Left cardiac atrium (tissue), 4 donors: ENCODE measurements around the gene PCGF5. TPM values are rescaled to one million over a fixed set of nuclear protein-coding genes. Genes with fewer than 3 reads are reported as not detected.

Source experiments
- ATAC-seq, 2 donors: fragments of 200-7000 bp; cut with Tn5 transposase; one replicate each; pipeline ENCODE4 v1.9.1; 2020; ENCODE audit warnings: mild to moderate bottlenecking in 2 of 2, moderate library complexity in 2 of 2
- DNase-seq: peaks from one replicate; pipeline ENCODE4 v3.0.0-alpha.2; 2020
- intact Hi-C, 2 donors: fragments of 100-400 bp; cut with DNase I; formaldehyde crosslinking; loops; one replicate each; pipeline versions ENCODE4 v1.14.1 to v1.15.1; 2022 to 2023
- total RNA-seq, 2 donors: library from RNA; stranded (reverse); fragmentation: NEBNext Ultra II Directional; extraction: Animal tissue kit (Norgen Biotek cat#: 25700); gene quantifications; one replicate each; pipeline ENCODE4 v1.2.1, GENCODE V29; 2021
- donor health status: DM: no; HTN: yes; CAD: no.
- donor health status: DM: no; HTN: yes; CAD: no; lungs with severe emphysema.
- donor health status: DM: yes; HTN: yes; CAD: no.
- donor health status: Dilated cardiomyopathy.

PCGF5 gene
- total RNA-seq, 2 donors from 2014 or later: 46.3 to 55.6 TPM

GRCh38 chr10:91206837-91207474 is 13.5 kb upstream of the PCGF5 start:
- ATAC-seq: no peak
- intact Hi-C loops: no loop called here

DNA sequence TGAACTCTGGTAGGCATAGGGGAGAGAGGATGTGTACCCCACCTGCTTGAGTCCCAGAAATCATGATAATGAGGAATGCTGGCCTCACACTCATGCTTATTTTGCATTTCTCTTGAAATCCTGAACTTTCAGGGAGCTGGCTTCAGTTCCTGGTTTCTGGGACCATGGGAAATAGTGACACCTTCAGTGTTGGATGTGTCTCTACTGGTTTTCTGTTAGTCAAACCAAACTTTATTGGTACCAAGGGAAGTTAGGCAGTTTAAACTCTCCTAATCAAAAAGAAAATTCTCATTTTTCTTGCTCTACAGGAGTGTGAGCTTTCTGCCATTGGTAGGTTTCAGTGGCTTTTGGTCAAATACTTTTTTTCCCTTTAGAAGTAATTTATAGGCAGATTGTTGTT is 11.8 kb upstream of the PCGF5 start:
- intact Hi-C loops: no loop called here
- DNase-seq (no peak), ATAC-seq (no peak)

More at GRCh38 chr10:91206837-91207474, 13.5 kb upstream of the PCGF5 start:
- no peak for DNase-seq

GRCh38 chr10:91210014-91210413 is 10.4 kb upstream of the PCGF5 start:
- DNase-seq (no peak), ATAC-seq (no peak)
- intact Hi-C loops: no loop called here

- ATAC-seq (peak in 1 of 2 donors; percentile 34), DNase-seq (no peak)
- intact Hi-C loops: no loop called here
Observed at GRCh38 chr10:91210435-91210834, 10.0 kb upstream of the PCGF5 start.

GRCh38 chr10:91211675-91212074 is 8.8 kb upstream of the PCGF5 start:
- no peak for ATAC-seq
- intact Hi-C loops: no loop called here
- DNase-seq: no peak

- intact Hi-C loops: no loop called here
- DNase-seq (no peak), ATAC-seq (no peak)
Observed at GRCh38 chr10:91214911-91215310, 5.6 kb upstream of the PCGF5 start.

- intact Hi-C loops: no loop called here
- DNase-seq (no peak), ATAC-seq (no peak)
Observed at GRCh38 chr10:91215384-91215783, 5.1 kb upstream of the PCGF5 start.

DNA sequence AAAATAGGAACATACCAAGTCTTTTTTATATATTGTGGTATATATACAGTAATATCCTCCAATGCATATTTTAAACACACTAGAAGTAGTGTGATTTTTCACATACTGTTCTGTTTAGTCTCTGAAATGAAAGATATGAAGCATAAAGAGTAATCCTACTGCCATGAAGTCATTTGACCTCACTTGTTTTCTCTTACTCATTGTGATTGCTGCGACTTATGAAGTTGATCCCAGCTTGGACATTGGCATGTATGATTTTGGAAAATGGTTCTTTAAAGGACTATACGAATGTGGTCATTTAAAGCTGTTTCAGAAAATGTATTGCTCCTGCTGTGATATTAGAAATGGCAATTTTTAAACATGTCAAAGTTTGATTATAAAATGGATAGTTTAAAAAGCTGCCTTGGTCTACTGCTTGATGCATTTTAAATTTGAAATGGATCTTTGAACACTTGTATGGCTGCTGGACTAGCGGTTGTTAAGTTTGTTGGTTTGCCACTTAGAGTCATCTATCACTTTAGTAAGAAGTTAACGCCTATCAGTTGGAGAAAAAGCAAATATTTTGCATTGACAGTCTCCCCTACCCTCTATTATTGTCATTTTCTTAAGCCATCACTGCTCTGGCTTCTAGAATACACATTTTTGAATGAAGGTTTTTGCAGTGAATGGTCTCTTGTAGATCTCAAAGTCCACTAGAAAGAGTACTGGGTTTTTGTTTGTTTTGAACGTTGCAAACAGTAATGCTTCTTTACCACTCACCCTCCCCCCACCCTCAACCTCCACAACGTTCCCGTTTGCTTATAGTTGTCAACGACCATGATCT is 881 bp upstream of the PCGF5 start:
- no peak for ATAC-seq
- DNase-seq: no peak
- intact Hi-C loops: loop anchor here in 1 of 2 donors (10.0 kb wide), 2 partner anchors 55 to 125 kb away; no protein-coding TSS in a partner anchor

DNA sequence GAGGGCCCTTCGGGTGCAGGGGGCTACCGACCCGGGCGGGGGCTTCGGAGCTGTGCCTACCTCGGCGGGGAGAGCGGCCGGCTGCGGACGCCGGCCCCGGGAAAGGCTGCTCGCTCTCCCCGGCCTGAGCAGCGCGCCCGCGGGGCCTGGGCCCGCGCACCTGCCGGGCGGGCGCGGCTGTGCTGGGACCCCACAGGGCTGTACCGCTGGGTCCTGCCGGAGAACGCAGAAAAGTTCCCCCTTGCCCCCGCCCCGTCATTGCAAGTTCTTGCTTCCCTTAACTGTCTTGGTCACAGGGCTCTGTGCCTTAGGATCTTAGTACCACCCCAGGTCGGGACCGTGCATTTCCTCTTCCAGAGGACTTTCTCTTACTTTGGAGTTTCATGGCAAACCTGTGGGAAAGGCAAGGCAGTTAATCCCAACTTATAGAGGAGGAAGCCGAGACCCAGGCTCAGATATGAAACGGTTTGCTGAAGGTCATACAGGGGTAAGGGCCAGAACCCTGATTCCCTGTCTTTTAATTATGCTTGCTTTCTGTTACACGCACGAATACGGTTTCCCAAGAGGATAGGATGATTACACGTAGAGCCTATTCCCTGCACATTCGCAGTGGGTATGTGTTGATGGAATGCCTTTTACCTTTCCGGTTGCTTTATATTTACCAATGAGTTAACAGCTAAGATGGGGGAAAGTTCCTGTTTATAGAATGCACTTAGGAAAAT is 652 bp downstream of the PCGF5 start:
- intact Hi-C loops: loop anchor here in 1 of 2 donors (10.0 kb wide), 2 partner anchors 56 to 126 kb away; no protein-coding TSS in a partner anchor
- DNase-seq: peak; percentile 40
- peak; percentile 53 to 73 for ATAC-seq

DNA sequence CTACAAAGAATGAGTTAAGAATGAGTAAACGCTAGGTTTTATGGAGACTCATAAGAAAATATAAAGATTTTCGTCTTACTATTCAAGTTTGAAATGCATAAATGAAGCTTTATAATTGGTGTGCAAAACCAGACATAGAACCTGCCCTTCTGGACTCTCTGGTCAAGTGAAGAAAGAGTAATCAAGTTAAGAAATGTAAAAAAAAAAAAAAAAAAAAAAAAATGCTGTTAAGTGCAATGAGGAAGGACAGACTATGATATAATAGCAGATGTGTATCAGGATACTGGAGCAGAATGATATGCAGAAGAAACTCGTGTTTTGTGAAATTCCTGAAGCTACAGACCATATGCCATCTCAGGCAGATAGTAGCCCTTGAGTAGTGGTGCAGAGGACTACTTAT is 5.6 kb downstream of the PCGF5 start:
- ATAC-seq (no peak), DNase-seq (no peak)
- intact Hi-C loops: loop anchor here in 1 of 2 donors (10.0 kb wide), 2 partner anchors 61 to 131 kb away; no protein-coding TSS in a partner anchor

DNA sequence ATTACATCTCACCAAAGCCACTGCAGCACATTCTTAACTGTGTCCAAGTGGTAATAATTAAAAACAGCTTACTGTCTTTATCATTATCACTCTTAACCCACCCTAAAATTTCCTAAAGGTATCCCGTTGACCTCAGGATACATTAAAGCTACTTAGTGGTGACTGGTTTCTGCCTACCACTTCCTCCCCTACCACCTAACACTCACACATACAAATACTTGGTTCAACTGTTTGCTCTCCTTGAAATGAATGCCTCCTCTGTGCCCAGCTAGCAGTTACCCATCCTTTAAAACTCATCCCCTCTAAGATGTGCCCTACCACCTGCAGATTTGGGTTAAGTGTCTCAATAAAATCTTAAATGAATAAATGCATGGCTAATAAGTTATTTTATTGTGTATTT is 7.1 kb downstream of the PCGF5 start:
- intact Hi-C loops: loop anchor here in 1 of 2 donors (10.0 kb wide), 2 partner anchors 63 to 133 kb away; no protein-coding TSS in a partner anchor
- no peak for DNase-seq
- ATAC-seq: no peak

GRCh38 chr10:91229683-91230082 is 9.2 kb downstream of the PCGF5 start:
- ATAC-seq: no peak
- intact Hi-C loops: loop anchor here in 1 of 2 donors (10.0 kb wide), 2 partner anchors 65 to 135 kb away; no protein-coding TSS in a partner anchor
- no peak for DNase-seq

DNA sequence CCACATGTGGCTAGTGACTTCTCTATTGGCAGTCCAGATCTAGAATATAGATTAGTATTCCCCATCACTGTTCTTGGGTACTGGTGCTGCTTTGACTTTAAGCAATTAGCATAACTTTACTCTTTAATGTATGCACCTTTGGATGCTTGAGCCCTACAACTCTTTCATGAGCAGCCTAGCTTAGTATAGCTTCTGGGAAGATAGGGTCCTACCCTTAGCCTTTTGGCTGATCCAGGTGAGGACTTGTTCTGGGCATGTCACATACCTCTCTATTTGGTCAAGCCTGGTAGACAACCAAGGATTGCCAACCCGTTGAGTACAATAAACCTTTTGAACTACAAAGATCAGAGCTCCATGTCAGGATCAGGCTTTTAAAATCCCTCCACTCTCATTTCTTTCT is 17.7 kb downstream of the PCGF5 start:
- DNase-seq (no peak), ATAC-seq (no peak)
- intact Hi-C loops: no loop called here

DNA sequence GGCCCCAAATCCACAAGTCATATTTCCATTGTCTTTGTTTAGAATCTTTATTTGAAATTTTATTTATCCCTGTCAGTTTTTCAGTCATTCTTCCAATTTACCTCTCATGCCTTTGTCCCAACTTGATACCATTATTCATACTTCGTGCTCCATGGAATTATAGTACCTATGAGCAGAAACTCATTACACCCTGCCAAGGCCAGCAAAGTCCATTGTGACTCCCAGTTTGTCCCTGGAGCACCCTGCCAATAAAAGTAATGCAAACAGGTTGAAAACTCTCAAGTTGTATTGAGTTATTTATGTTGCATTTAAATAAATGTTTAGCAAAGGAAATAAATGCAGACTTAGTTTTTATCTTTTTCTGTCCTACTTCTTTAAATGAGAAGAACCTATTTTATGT is 19.3 kb downstream of the PCGF5 start:
- intact Hi-C loops: loop anchor here (10.0 kb wide), 2 partner anchors 335 to 355 kb away; no protein-coding TSS in a partner anchor
- ATAC-seq (no peak), DNase-seq (no peak)

GRCh38 chr10:91242940-91243339 is 22.5 kb downstream of the PCGF5 start:
- ATAC-seq (no peak), DNase-seq (no peak)
- intact Hi-C loops: loop anchor here (10.0 kb wide), 2 partner anchors 338 to 358 kb away; no protein-coding TSS in a partner anchor

- no peak for ATAC-seq
- intact Hi-C loops: loop anchor here (5.0 to 10.0 kb wide), 4 partner anchors 85 to 363 kb away; no protein-coding TSS in a partner anchor
- no peak for DNase-seq
Observed at GRCh38 chr10:91247360-91248111, 27.1 kb downstream of the PCGF5 start.

- intact Hi-C loops: loop anchor here (2.0 to 10.0 kb wide), 8 partner anchors 87 to 365 kb away; no protein-coding TSS in a partner anchor
- ATAC-seq (no peak), DNase-seq (no peak)
Observed at GRCh38 chr10:91249700-91250099, 29.2 kb downstream of the PCGF5 start.

GRCh38 chr10:91250341-91250740 is 29.9 kb downstream of the PCGF5 start:
- intact Hi-C loops: loop anchor here (2.0 to 10.0 kb wide), 4 partner anchors 206 to 246 kb away; no protein-coding TSS in a partner anchor
- no peak for ATAC-seq

More at GRCh38 chr10:91250341-91250740, 29.9 kb downstream of the PCGF5 start:
- no peak for DNase-seq
